Hepatocyte (in vitro differentiated cells): ENCODE data around the gene METTL23.

Experiments used
- CTCF ChIP-seq: fragments of 200-600 bp; sonication (generic); IDR thresholded peaks from 2 replicates; pipeline ENCODE4 v1.5.1; 2016; ENCODE audit warnings: antibody characterized with exemption, mild to moderate bottlenecking; ENCODE audit not compliant: poor library complexity
- EZH2 ChIP-seq: fragments of 200-600 bp; sonication (generic); IDR thresholded peaks from 2 replicates; pipeline ENCODE4 v1.6.1; 2016; ENCODE audit warnings: antibody characterized with exemption, mild to moderate bottlenecking, borderline replicate concordance
- EZH2phosphoT487 ChIP-seq: fragments of 200-600 bp; sonication (generic); IDR thresholded peaks from one replicate; pipeline ENCODE4 v1.6.1; 2018; ENCODE audit warnings: antibody characterized with exemption, mild to moderate bottlenecking, low read depth, moderate library complexity; ENCODE audit not compliant: unreplicated experiment, severe bottlenecking

GRCh38 chr17:76783146-76783545 lies 56.5 kb downstream of the METTL23 start:
- TF ChIP-seq CTCF: no peak
- TF ChIP-seq EZH2: no peak
- TF ChIP-seq EZH2phosphoT487: no peak
